Measurements from ENCODE around the gene STX16. TPM values are rescaled to one million over a fixed set of nuclear protein-coding genes. Genes with fewer than 3 reads are reported as not detected.

STX16 gene
- total and polyA plus RNA-seq, 2 experiments from 2014 or later, result 23.2 to 41.8 TPM

- H4K20me1 ChIP-seq (ENCODE audit: insufficient read depth, poor library complexity, severe bottlenecking), result no peaks in the 10 kb centered on the region
- TF ChIP-seq EZH2phosphoT487 (IDR thresholded peaks at IDR 0.05; ENCODE audit: low read depth, severe bottlenecking, unreplicated experiment) (no peak), CTCF (IDR thresholded peaks at IDR 0.05; ENCODE audit: poor library complexity) (no peak), EZH2 (IDR thresholded peaks at IDR 0.05; ENCODE audit: borderline replicate concordance) (no peak)
- no peak for DNase-seq (ENCODE audit: low spot score)
- H3K27me3 ChIP-seq, result no peaks in the 10 kb centered on the region
- H2AFZ ChIP-seq, result no peak overlapping the region
- H3K27ac ChIP-seq, result no peak overlapping the region
- no peak overlapping the region for H3K4me3 ChIP-seq
- H3K9me3 ChIP-seq (ENCODE audit: low read depth), result no peaks in the 10 kb centered on the region
- H3K4me2 ChIP-seq, result no peak overlapping the region
- H3K4me1 ChIP-seq (ENCODE audit: insufficient read depth), result no peaks in the 10 kb centered on the region
- WGBS (ENCODE audit: low lambda C conversion rate, missing lambda C conversion rate), result 72% methylated on average over 18 of the region's 19 CpGs
- no peaks in the 10 kb centered on the region for H3K9me2 ChIP-seq (replicated peaks; ENCODE audit: insufficient read depth)
- H3K79me2 ChIP-seq, result no peaks in the 10 kb centered on the region
- H3K36me3 ChIP-seq (replicated peaks; ENCODE audit: insufficient read depth, low read depth), result no peaks in the 10 kb centered on the region
Measured at GRCh38 chr20:58604128-58604881, 46.8 kb upstream of the STX16 start.

- H4K20me1 ChIP-seq (ENCODE audit: insufficient read depth, poor library complexity, severe bottlenecking), result no peaks in the 10 kb centered on the region
- H3K27me3 ChIP-seq, result no peaks in the 10 kb centered on the region
- no peak for DNase-seq (ENCODE audit: low spot score)
- no peak overlapping the region for H2AFZ ChIP-seq
- H3K36me3 ChIP-seq (replicated peaks; ENCODE audit: insufficient read depth, low read depth), result no peaks in the 10 kb centered on the region
- H3K4me2 ChIP-seq, result no peak overlapping the region
- H3K79me2 ChIP-seq, result no peaks in the 10 kb centered on the region
- H3K27ac ChIP-seq, result no peak overlapping the region
- WGBS (ENCODE audit: low lambda C conversion rate, missing lambda C conversion rate), result 86% methylated on average over 19 of the region's 19 CpGs
- TF ChIP-seq EZH2phosphoT487 (IDR thresholded peaks at IDR 0.05; ENCODE audit: low read depth, severe bottlenecking, unreplicated experiment) (no peak), EZH2 (IDR thresholded peaks at IDR 0.05; ENCODE audit: borderline replicate concordance) (no peak), CTCF (IDR thresholded peaks at IDR 0.05; ENCODE audit: poor library complexity) (no peak)
- no peaks in the 10 kb centered on the region for H3K9me3 ChIP-seq (ENCODE audit: low read depth)
- H3K4me1 ChIP-seq (ENCODE audit: insufficient read depth), result no peaks in the 10 kb centered on the region
- H3K9me2 ChIP-seq (replicated peaks; ENCODE audit: insufficient read depth), result no peaks in the 10 kb centered on the region
- H3K4me3 ChIP-seq, result no peak overlapping the region
Measured at GRCh38 chr20:58605292-58606065, 45.6 kb upstream of the STX16 start.

GRCh38 chr20:58606184-58606583 is 44.9 kb upstream of the STX16 start:
- Histone ChIP-seq H2AFZ (no peak overlapping the region), H3K27me3 (no peaks in the 10 kb centered on the region), H3K4me2 (no peak overlapping the region), H3K9me3 (ENCODE audit: low read depth) (no peaks in the 10 kb centered on the region), H3K4me3 (no peak overlapping the region), H3K4me1 (ENCODE audit: insufficient read depth) (no peaks in the 10 kb centered on the region), H3K79me2 (no peaks in the 10 kb centered on the region), H3K9me2 (replicated peaks; ENCODE audit: insufficient read depth) (no peaks in the 10 kb centered on the region), H4K20me1 (ENCODE audit: insufficient read depth, poor library complexity, severe bottlenecking) (no peaks in the 10 kb centered on the region), H3K27ac (no peak overlapping the region), H3K36me3 (replicated peaks; ENCODE audit: insufficient read depth, low read depth) (no peaks in the 10 kb centered on the region)
- DNase-seq (ENCODE audit: low spot score), result no peak
- TF ChIP-seq EZH2 (IDR thresholded peaks at IDR 0.05; ENCODE audit: borderline replicate concordance) (no peak), EZH2phosphoT487 (IDR thresholded peaks at IDR 0.05; ENCODE audit: low read depth, severe bottlenecking, unreplicated experiment) (no peak), CTCF (IDR thresholded peaks at IDR 0.05; ENCODE audit: poor library complexity) (no peak)
- WGBS (ENCODE audit: low lambda C conversion rate, missing lambda C conversion rate), result 97% methylated on average over 9 of the region's 9 CpGs

Measured in hepatocyte (in vitro differentiated cells).